Hematopoietic multipotent progenitor cell treated with erythropoietin and hydrocortisone succinate and interleukin-3 and kit ligand, for 8 days (in vitro differentiated cells): Measurements from ENCODE around the gene CEP89.
"Not testable (repeated sequence)": the region's sequence is repeated elsewhere in the genome, so short reads cannot be mapped to it uniquely, and the experiment has no call there.

Experiments
- DNase-seq: peaks from one replicate; pipeline ENCODE4 v3.0.0-alpha.2; 2015

The CEP89 gene

GRCh38 chr19:32868206-32868950 is 103.4 kb downstream of the CEP89 start:
- no peak for DNase-seq

- not testable (repeated sequence) for DNase-seq
Observed at GRCh38 chr19:32867436-32867835, 104.3 kb downstream of the CEP89 start.

GRCh38 chr19:32866564-32867265 is 105.0 kb downstream of the CEP89 start:
- DNase-seq = no peak

GRCh38 chr19:32866061-32866460 is 105.7 kb downstream of the CEP89 start:
- DNase-seq = no peak

GRCh38 chr19:32865326-32865725 is 106.4 kb downstream of the CEP89 start:
- DNase-seq = no peak

GRCh38 chr19:32864318-32865007 is 107.3 kb downstream of the CEP89 start:
- DNase-seq = no peak

- no peak for DNase-seq
Observed at GRCh38 chr19:32863841-32864240, 107.9 kb downstream of the CEP89 start.

GRCh38 chr19:32863301-32863700 is 108.5 kb downstream of the CEP89 start:
- no peak for DNase-seq

GRCh38 chr19:32862741-32863140 is 109.0 kb downstream of the CEP89 start:
- no peak for DNase-seq

GRCh38 chr19:32862173-32862572 is 109.6 kb downstream of the CEP89 start:
- no peak for DNase-seq

- no peak for DNase-seq
Observed at GRCh38 chr19:32861596-32861995, 110.2 kb downstream of the CEP89 start.

- DNase-seq = no peak
Observed at GRCh38 chr19:32859591-32859990, 112.2 kb downstream of the CEP89 start.

GRCh38 chr19:32858559-32858958 is 113.2 kb downstream of the CEP89 start:
- no peak for DNase-seq

GRCh38 chr19:32858155-32858554 is 113.6 kb downstream of the CEP89 start:
- DNase-seq = no peak

- no peak for DNase-seq
Observed at GRCh38 chr19:32857584-32857983, 114.2 kb downstream of the CEP89 start.

- DNase-seq = not testable (repeated sequence)
Observed at GRCh38 chr19:32856818-32857217, 114.9 kb downstream of the CEP89 start.

GRCh38 chr19:32852216-32852615 is 119.5 kb downstream of the CEP89 start:
- DNase-seq = no peak

GRCh38 chr19:32848035-32848434 is 123.7 kb downstream of the CEP89 start:
- DNase-seq = not testable (repeated sequence)

- DNase-seq = no peak
Observed at GRCh38 chr19:32843716-32844245, 128.0 kb downstream of the CEP89 start.

GRCh38 chr19:32842061-32842460 is 129.7 kb downstream of the CEP89 start:
- DNase-seq = no peak

- DNase-seq = no peak
Observed at GRCh38 chr19:32837531-32837930, 134.2 kb downstream of the CEP89 start.

GRCh38 chr19:32833388-32833787 is 138.4 kb downstream of the CEP89 start:
- not testable (repeated sequence) for DNase-seq

- not testable (repeated sequence) for DNase-seq
Observed at GRCh38 chr19:32832825-32833224, 138.9 kb downstream of the CEP89 start.

GRCh38 chr19:32832094-32832493 is 139.7 kb downstream of the CEP89 start:
- not testable (repeated sequence) for DNase-seq
